Prostate gland (tissue), 2 donors: ENCODE data around the gene ZNF44. TPM values are rescaled to one million over a fixed set of nuclear protein-coding genes. Genes with fewer than 3 reads are reported as not detected.

Experiments
- DNase-seq: peaks from one replicate; pipeline ENCODE4 v3.0.0-alpha.2; 2019; ENCODE audit warnings: low spot score
- H3K27ac ChIP-seq, 2 donors: fragments of 200-600 bp; sonication (generic); 2 replicates each; pipeline ENCODE4 v1.5.1; 2017 to 2019
- H3K27me3 ChIP-seq: fragments of 200-600 bp; sonication (generic); replicated peaks from 2 replicates; pipeline ENCODE4 v1.5.1; 2019; ENCODE audit not compliant: insufficient read depth
- H3K36me3 ChIP-seq, 2 donors: fragments of 200-600 bp; sonication (generic); 1 replicate in 1 of 2; 2 replicates in 1 of 2; pipeline versions ENCODE4 v1.5.1 to v1.8.1; 2017 to 2019
- H3K4me1 ChIP-seq: fragments of 200-600 bp; sonication (generic); replicated peaks from 2 replicates; pipeline ENCODE4 v1.5.1; 2019
- H3K4me3 ChIP-seq, 2 donors: fragments of 200-600 bp; sonication (generic); 2 replicates each; pipeline ENCODE4 v1.5.1; 2017 to 2019
- H3K9me3 ChIP-seq: fragments of 200-600 bp; sonication (generic); 2 replicates; pipeline ENCODE4 v1.5.1; 2017
- CTCF ChIP-seq, 4 experiments: fragments of 200-600 bp in 2 of 4; fragments of 450-650 bp in 2 of 4; sonication (generic) in 2 of 4; IDR thresholded peaks; 1 replicate in 3 of 4; 2 replicates in 1 of 4; pipeline ENCODE4 v1.5.1; 2016 to 2019; ENCODE audit warnings: antibody characterized with exemption in 4 of 4, mild to moderate bottlenecking in 2 of 4, moderate library complexity in 2 of 4
- POLR2A ChIP-seq: fragments of 450-650 bp; IDR thresholded peaks from one replicate; pipeline ENCODE4 v1.6.1; 2016; ENCODE audit warnings: antibody characterized with exemption, mild to moderate bottlenecking
- POLR2AphosphoS5 ChIP-seq: sonication (generic); formaldehyde crosslinking; IDR thresholded peaks from one replicate; pipeline ENCODE4 v1.6.1; 2017; ENCODE audit warnings: antibody characterized with exemption
- WGBS: methylation state at CpG from one replicate; pipeline ENCODE4 v1.1.5; 2018; 5-methylcytosine and 5-hydroxymethylcytosine counted together
- intact Hi-C: fragments of 100-400 bp; cut with DNase I; formaldehyde crosslinking; loops from one replicate; pipeline ENCODE4 v1.14.2; 2022
- total RNA-seq, 2 donors: library from RNA; depleted of rRNA; stranded (reverse); fragments of >200 nt; gene quantifications; one replicate each; pipeline ENCODE4 v1.1.0, GENCODE V29; 2016

Gene ZNF44
- total RNA-seq, 2 donors from 2014 or later, result 10.3 to 16.2 TPM

DNA sequence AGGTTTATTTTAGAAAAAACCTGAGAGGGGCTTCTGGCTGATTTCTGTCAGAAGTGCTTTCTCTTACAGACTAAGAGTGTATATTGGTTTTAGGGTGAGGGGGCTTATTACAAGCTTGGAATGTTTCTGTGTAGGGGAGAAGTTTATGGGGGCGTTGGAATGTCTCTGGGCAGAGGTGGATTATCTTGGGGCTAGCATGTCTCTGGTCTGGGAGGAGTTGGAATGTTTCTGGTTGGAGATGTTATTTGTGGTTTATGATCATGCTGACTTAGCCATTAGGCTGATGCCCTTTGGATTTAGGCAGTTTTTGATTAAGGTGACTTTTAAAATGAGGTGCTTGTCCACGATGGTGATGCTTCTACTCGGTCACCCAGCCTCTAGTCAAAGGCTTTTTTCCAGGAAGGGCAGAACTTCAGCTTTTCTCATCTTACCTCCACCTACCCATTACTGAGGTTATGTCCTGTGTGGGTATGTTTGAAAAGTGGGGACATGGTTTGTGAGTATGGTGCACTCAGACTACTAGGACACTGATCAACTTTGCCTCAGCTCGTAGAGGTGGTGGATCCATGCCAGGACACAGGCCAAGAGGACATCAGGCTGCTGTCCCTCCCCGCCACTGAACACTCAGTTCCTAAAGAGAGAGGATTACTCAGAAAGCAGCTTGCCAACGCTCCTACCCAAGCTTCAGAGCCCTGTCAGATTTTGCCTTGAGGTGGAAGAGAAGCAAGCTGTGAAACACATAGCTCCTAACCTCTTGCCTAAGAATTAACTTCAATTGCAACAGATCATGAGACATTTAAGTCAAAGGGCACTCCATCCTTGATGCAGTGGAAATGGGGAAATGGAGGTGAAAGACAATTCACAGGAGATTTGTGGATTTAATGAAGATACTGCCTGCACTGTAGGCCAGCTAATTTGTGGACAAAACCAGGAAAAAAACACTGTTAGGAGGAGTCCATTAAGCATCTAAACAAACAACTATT is 63.6 kb downstream of the ZNF44 start:
- DNase-seq, result no peak
- Histone ChIP-seq H3K27ac (no peak overlapping the region), H3K36me3 (no peaks in the 10 kb centered on the region), H3K4me1 (no peaks in the 10 kb centered on the region), H3K9me3 (no peaks in the 10 kb centered on the region), H3K27me3 (no peaks in the 10 kb centered on the region), H3K4me3 (no peak overlapping the region)
- WGBS, result 95% methylated on average over 6 of the region's 6 CpGs
- intact Hi-C loops, result no loop called here
- TF ChIP-seq POLR2AphosphoS5, result no peak
- no peak for TF ChIP-seq CTCF (IDR thresholded peaks at IDR 0.05)
- no peak for TF ChIP-seq POLR2A

DNA sequence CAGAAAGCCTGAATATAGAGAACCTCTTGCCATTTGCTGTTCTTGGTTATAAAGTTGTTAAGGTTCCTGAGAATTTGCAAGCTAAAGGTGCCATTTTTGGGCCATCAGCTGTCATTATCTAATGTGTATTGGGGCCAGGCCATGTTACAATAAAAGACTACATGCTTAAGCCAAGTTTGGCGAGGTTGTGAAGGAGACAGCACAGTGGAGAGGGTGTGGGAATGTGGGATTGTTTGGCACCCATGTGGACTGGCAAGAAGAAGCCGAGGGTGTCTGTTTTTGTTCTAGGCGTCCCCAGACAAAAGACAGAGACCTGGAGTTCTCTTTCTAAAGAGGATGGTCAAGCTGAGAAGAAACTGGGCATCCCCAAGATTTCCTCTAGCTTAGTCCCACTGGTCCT is 64.7 kb downstream of the ZNF44 start:
- H3K4me1 ChIP-seq, result no peaks in the 10 kb centered on the region
- intact Hi-C loops, result no loop called here
- DNase-seq, result no peak
- no peaks in the 10 kb centered on the region for H3K36me3 ChIP-seq
- TF ChIP-seq POLR2AphosphoS5, result no peak
- H3K9me3 ChIP-seq, result no peaks in the 10 kb centered on the region
- no peak overlapping the region for H3K27ac ChIP-seq
- no peaks in the 10 kb centered on the region for H3K27me3 ChIP-seq
- WGBS, result 97% methylated on average over 3 of the region's 3 CpGs
- no peak overlapping the region for H3K4me3 ChIP-seq

DNA sequence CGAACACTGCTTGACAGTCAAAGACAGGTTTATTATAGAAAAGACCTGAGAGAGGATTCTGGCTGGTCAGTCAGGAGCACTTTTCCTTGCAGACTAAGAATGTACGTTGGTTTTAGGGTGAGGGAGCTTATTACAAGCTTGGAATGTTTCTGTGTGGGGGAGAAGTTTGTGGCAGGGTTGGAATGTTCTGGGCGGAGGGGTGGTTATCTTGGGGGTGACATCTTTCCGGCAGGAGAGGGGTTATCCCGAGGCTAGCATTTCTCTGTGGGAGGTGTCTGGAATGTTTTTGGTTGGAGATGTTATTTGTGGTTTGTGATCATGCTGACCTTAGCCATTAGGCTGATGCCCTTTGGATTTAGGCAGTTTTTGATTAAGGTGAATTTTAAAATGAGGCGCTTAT is 70.0 kb downstream of the ZNF44 start:
- Histone ChIP-seq H3K27me3 (no peaks in the 10 kb centered on the region), H3K9me3 (no peaks in the 10 kb centered on the region), H3K4me1 (no peaks in the 10 kb centered on the region), H3K36me3 (no peaks in the 10 kb centered on the region), H3K27ac (no peak overlapping the region), H3K4me3 (no peak overlapping the region)
- TF ChIP-seq POLR2AphosphoS5 (no peak), POLR2A (no peak), CTCF (IDR thresholded peaks at IDR 0.05) (no peak)
- DNase-seq, result no peak
- WGBS, result 93% methylated on average over 6 of the region's 6 CpGs
- intact Hi-C loops, result no loop called here

DNA sequence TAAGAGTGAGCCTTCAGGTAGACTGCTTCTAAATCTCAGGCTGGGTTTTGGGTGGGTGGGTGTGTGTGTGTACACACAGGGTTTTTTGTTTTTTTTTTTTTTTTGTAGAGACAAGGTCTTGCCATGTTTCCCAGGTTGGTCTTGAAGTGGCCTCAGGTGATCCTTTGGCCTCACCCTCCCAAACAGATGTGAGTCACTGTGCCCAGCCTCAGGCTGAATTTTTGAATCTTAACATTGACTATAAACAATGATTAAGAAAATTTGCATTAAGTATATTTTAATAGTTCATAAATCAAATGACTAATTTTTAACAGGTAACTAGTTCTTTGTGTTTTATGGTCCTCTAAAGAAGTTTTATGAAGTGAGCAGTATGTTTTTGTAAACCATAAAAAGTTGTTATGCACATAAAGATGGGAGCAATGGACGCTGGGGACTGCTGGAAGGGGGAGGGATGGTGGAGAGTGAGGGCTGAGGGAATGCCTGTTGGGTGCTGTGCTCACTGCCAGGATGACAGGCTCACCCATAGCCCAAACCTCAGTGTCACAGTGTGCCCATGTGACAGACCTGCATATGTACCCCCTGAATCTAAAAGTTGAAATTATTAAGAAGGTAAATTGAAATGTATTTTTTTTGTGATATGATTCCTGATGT is 71.6 kb downstream of the ZNF44 start:
- TF ChIP-seq CTCF (IDR thresholded peaks at IDR 0.05) (no peak), POLR2A (no peak), POLR2AphosphoS5 (no peak)
- intact Hi-C loops, result no loop called here
- Histone ChIP-seq H3K4me1 (no peaks in the 10 kb centered on the region), H3K4me3 (no peak overlapping the region), H3K36me3 (no peaks in the 10 kb centered on the region), H3K27me3 (no peaks in the 10 kb centered on the region), H3K27ac (no peak overlapping the region), H3K9me3 (no peaks in the 10 kb centered on the region)
- 37% methylated on average over 1 of the region's 1 CpG for WGBS
- no peak for DNase-seq

Other genes starting within 250 kb of the ZNF44 start
- not detected for gene ZNF878, start 241.9 kb downstream of the ZNF44 start, total RNA-seq
- 10 to 100 TPM; 13.4 to 16.2 TPM for gene ZNF844, start 230.2 kb downstream of the ZNF44 start, total RNA-seq
- 1 to 10 TPM in 1 of 2 donors, not detected in 1; 6.0 TPM for gene ZNF20, start 154.5 kb downstream of the ZNF44 start, total RNA-seq
- gene ZNF625, start 138.1 kb downstream of the ZNF44 start, total RNA-seq, result 10 to 100 TPM in 1 of 2 donors, 1 to 10 TPM in 1; 7.8 to 15.6 TPM
- 10 to 100 TPM; 11.9 to 14.9 TPM for gene ZNF136, start 131.8 kb downstream of the ZNF44 start, total RNA-seq
- gene ZNF563, start 38.8 kb upstream of the ZNF44 start, total RNA-seq, result 10 to 100 TPM; 16.7 to 23.6 TPM
- 1 to 10 TPM; 2.3 to 2.6 TPM for gene ZNF442, start 70.8 kb upstream of the ZNF44 start, total RNA-seq
- 1 to 10 TPM; 4.5 to 5.7 TPM for gene ZNF799, start 106.4 kb upstream of the ZNF44 start, total RNA-seq
- gene ZNF443, start 146.1 kb upstream of the ZNF44 start, total RNA-seq, result 1 to 10 TPM; 5.7 to 5.8 TPM
- 1 to 10 TPM; 3.9 to 5.4 TPM for gene ZNF709, start 189.9 kb upstream of the ZNF44 start, total RNA-seq